ENCODE measurements around the gene RIN2.

Gene RIN2

GRCh38 chr20:19713822-19714578 is 44.1 kb upstream of the RIN2 start:
- no peak overlapping the region for H3K4me3 ChIP-seq (ENCODE audit: low read depth, low read length)
- DNase-seq, result no peak
- H3K9me3 ChIP-seq, result no peaks in the 10 kb centered on the region
- H3K36me3 ChIP-seq, result no peaks in the 10 kb centered on the region
- no peaks in the 10 kb centered on the region for H3K27me3 ChIP-seq
- no peak for TF ChIP-seq CTCF (IDR thresholded peaks at IDR 0.05; ENCODE audit: low read depth, low read length)
- no peaks in the 10 kb centered on the region for H3K4me1 ChIP-seq

GRCh38 chr20:19714579-19714840 is 43.5 kb upstream of the RIN2 start:
- TF ChIP-seq CTCF (IDR thresholded peaks at IDR 0.05; ENCODE audit: low read depth, low read length), result no peak
- H3K27me3 ChIP-seq, result no peaks in the 10 kb centered on the region
- no peaks in the 10 kb centered on the region for H3K4me1 ChIP-seq
- no peaks in the 10 kb centered on the region for H3K36me3 ChIP-seq
- H3K4me3 ChIP-seq (ENCODE audit: low read depth, low read length), result no peak overlapping the region
- DNase-seq, result no peak
- H3K9me3 ChIP-seq, result no peaks in the 10 kb centered on the region

GRCh38 chr20:19715986-19716385 is 42.1 kb upstream of the RIN2 start:
- H3K4me1 ChIP-seq, result no peaks in the 10 kb centered on the region
- no peak overlapping the region for H3K4me3 ChIP-seq (ENCODE audit: low read depth, low read length)
- H3K36me3 ChIP-seq, result no peaks in the 10 kb centered on the region
- no peaks in the 10 kb centered on the region for H3K9me3 ChIP-seq
- DNase-seq, result no peak
- peaks cover 7% of the 10 kb centered on the region for H3K27me3 ChIP-seq
- no peak for TF ChIP-seq CTCF (IDR thresholded peaks at IDR 0.05; ENCODE audit: low read depth, low read length)

GRCh38 chr20:19718880-19719279 is 39.2 kb upstream of the RIN2 start:
- Histone ChIP-seq H3K27me3 (peaks cover 21% of the 10 kb centered on the region), H3K4me1 (no peaks in the 10 kb centered on the region), H3K4me3 (ENCODE audit: low read depth, low read length) (no peak overlapping the region), H3K36me3 (no peaks in the 10 kb centered on the region), H3K9me3 (no peaks in the 10 kb centered on the region)
- no peak for TF ChIP-seq CTCF (IDR thresholded peaks at IDR 0.05; ENCODE audit: low read depth, low read length)
- DNase-seq, result no peak

- Histone ChIP-seq H3K9me3 (no peaks in the 10 kb centered on the region), H3K27me3 (peaks cover 21% of the 10 kb centered on the region), H3K36me3 (no peaks in the 10 kb centered on the region), H3K4me1 (no peaks in the 10 kb centered on the region), H3K4me3 (ENCODE audit: low read depth, low read length) (no peak overlapping the region)
- no peak for TF ChIP-seq CTCF (IDR thresholded peaks at IDR 0.05; ENCODE audit: low read depth, low read length)
- DNase-seq, result no peak
These were observed 37.1 kb upstream of the RIN2 start for GRCh38 chr20:19720991-19721390.

- Histone ChIP-seq H3K27me3 (peaks cover 21% of the 10 kb centered on the region), H3K9me3 (no peaks in the 10 kb centered on the region), H3K4me1 (no peaks in the 10 kb centered on the region), H3K4me3 (ENCODE audit: low read depth, low read length) (no peak overlapping the region), H3K36me3 (no peaks in the 10 kb centered on the region)
- no peak for DNase-seq
- TF ChIP-seq CTCF (IDR thresholded peaks at IDR 0.05; ENCODE audit: low read depth, low read length), result no peak
These were observed 35.0 kb upstream of the RIN2 start for GRCh38 chr20:19723051-19723450.
